Stimulated activated naive CD8-positive, alpha-beta T cell treated with anti-CD3 and anti-CD28 coated beads, Interleukin-15, Interleukin-2, amounts not matched to agents 100 U/mL and 50 U/mL, for 24 hours (primary cell): ENCODE data around the gene KAT2B.
A peak's percentile ranks its signal among the peaks of the same experiment; 100 is the strongest.

Experiments
- ATAC-seq: fragments of 150-1000 bp; cut with Tn5 transposase; one replicate; pipeline ENCODE4 v1.10.0; 2021
- DNase-seq: peaks from one replicate; pipeline ENCODE4 v3.0.0; 2021

KAT2B gene

GRCh38 chr3:20064796-20065564 is 24.7 kb downstream of the KAT2B start:
- no peak for DNase-seq
- ATAC-seq = no peak

DNA sequence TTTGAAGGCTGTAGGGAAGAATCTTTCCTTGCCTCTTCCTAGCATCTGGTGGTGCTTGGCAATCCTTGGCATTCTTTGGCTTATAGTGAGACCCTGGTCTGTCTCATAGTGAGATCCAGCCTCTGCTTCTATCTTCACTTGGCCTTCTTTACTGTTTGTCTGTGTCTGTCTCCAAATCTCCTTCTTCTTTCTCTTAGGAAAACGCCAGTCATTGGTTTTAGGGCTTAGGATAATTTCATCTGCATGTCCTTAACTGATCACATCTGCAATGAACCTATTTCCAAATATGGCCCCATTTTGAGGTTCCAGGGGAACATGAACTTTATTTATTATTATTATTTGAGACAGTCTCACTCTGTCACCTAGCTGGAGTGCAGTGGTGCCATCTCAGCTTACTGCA is 25.8 kb downstream of the KAT2B start:
- DNase-seq = no peak
- no peak for ATAC-seq

- no peak for ATAC-seq
- no peak for DNase-seq
Measured at GRCh38 chr3:20066850-20067617, 26.8 kb downstream of the KAT2B start.

DNA sequence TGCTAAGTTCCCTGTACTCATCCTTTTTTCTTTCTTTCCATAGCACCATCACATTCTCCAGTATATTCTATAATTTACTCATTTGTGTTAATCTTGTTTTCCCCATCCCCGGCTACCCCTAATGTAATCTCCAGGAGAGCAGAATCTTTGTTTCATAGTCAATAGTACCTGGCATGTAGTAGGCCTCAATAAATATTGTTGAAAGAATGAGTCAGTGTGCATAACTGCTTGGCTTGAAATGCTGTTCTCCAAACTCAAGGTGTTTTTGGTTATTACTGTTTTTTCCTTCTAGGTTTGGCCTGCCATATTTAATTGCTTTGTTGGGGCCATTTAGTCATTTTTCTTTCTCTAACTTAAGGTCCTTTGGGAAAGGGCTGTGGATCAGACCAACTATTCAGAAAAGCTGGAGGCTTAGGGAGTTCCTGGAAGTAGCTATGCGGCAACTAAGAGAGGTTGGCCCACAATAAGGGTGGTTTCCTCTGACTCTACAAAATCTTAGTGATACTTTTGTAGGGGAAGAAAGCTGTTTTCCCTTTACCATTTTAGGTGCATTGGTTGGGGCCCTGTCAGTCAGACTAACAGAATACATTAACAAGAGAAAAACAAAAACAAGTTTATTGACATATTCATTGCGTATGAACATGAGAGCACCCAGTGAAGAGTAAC is 28.4 kb downstream of the KAT2B start:
- DNase-seq = no peak
- ATAC-seq = no peak

- ATAC-seq (no peak), DNase-seq (no peak)
Measured at GRCh38 chr3:20069178-20069532, 28.9 kb downstream of the KAT2B start.

- DNase-seq (no peak), ATAC-seq (no peak)
Measured at GRCh38 chr3:20071175-20071574, 30.9 kb downstream of the KAT2B start.

DNA sequence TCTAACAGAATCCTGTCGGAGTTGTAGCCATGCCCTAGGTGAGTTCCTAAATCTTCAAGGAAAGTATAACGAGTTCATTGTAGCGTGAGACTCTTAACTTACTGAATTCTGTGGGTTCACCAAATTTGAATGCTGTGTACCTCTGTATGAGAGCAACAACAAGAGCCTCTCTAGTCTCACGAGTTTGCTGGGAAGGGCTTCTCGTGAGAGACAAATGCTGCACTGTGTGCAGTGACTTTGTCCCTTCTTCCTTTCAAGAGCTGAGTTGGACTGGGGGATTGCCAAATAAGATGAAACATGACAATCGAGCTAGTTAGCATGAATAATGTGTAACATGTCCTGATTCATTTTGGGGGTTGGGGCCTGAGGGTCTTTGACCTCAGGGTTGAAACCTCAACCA is 32.2 kb downstream of the KAT2B start:
- no peak for ATAC-seq
- DNase-seq = no peak

DNA sequence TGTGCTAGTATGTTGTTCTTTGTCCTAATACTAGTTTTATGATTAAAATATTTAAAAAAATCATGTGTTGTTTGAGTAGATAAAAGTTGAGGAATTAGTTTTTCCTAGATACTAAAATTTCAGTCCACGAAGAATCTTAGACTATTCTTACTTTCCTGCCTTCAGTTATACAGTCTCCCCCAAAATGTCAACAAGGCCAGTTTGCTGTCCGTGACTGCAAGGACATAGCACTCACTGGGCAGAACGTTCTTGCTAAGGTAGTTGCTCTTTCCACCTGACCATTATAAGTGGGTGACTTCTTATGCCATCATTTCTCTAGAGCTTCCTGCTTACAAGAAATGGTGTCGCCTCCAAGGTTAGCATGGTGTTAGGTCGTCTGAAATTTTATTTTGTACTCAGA is 32.8 kb downstream of the KAT2B start:
- ATAC-seq (no peak), DNase-seq (no peak)

DNA sequence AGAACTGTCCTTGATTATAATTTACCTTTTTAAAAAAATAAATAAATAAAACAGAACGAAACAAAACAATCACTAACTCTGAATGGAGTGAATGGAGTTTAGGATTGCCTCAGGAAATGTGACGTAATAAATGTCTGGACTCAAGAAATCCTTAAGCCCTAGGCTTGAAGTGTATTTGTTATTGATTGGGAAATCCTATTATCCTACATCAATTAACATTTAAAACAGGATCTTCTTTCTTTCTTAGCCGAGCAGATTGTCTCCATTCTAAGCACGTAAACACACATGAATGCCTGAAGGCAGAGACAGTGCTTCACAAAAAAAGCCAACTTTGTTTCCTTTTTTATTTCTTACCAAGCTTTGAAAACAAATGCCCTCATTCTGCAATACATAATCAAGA is 33.4 kb downstream of the KAT2B start:
- DNase-seq = no peak
- ATAC-seq = no peak

DNA sequence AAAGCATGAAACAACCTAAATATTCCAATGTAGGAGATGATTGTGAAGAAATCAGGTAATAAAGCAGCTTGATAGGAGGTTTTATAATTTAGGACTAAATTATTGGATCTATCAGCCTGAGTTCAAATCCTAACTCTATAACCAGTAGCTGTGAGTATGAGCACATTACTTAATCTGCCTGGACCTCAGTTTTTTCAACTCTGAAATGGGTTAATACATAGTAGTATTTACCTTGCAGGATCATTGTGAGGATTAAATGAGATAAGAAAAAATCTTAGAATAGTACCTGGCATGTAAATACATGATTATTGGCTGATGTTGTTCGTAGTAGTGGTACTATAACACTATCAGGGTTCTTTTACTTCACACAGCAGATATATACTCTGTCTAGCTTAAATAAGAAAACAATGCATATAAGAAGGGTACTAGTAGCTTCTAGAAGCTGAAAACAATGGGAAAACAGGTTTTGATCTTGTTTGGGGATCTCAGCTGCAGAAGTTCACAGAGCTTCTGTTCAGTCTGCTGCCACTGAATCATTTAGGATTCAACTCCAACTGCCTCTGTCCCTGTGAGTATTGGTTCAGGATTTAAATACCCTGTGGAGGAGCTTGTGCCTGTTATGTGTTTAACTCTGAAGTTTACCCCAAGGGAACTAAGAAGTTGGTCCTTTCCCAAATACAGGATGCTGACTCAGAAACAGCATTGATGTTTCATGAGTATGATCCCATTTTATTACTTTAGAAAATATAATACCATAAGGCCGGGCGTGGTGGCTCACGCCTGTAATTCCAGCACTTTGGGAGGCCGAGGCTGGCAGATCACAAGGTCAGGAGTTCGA is 34.2 kb downstream of the KAT2B start:
- DNase-seq (no peak), ATAC-seq (no peak)

DNA sequence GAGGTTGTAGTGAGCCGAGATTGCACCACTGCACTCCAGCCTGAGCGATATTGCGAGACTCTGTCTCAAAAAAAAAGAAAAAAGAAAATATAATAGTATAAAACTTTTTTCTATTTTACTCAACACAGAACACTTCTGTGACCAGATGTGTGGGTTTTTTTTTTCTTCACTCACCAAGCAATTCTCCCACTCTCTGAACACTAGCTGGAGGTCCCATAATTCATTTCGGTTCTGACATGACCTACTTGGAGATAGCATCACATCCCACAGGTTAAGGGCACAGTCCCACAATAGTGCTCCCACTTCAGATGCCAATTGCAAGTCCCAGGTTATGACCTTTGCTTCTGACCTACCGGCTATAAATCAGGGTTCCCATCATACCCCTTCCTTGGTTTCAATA is 35.0 kb downstream of the KAT2B start:
- ATAC-seq (no peak), DNase-seq (no peak)

DNA sequence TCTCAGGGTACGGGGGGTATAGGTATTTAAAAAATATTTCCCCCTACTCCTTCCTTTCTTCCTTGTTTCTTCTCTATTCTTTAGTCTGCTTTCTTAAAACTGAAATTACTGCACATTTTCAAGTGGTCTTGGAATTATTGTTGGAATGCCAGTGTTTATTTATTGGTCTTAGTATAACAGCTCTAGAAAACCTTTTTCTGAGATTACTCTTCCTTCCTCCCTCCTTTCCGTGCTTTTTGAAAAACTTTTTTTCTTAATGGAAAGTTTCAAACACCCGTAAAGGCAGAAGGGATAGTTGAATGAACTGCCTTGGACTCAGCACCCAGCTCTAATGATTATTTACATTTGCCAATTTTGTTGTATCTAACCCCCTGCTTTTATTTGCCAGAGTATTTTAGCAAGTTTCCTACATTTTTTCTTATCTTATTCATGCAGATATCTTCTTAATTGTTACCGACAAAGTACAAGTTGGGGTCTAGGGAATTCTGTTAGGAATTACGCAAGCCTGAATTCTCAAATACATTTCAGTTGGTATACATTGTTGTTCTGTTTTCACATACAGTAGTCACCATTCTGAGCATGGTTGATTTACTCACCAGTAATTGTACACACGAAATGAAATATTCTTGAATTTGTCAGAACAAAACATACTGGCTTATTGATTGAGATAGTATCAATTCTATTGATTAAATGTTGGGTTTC is 36.2 kb downstream of the KAT2B start:
- DNase-seq (no peak), ATAC-seq (no peak)

DNA sequence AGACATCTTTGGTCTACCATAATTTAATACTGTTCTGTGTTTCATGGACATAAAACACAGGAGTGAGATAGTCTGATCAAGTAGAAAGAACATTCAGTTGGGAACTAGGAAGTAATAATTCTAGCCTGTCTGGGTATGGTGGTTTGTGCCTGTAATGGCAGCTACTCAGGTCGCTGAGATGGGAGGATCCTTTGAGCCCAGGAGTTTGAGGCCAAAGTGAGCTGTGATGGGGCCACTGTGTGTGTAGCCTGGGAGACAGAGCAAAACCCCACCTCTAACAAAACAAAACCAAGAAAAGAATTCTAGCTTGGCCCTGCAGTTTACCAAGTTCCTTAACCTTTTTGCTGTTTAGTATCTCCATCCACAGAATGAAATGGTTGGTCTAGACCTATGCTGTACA is 36.8 kb downstream of the KAT2B start:
- ATAC-seq (no peak), DNase-seq (no peak)

- no peak for ATAC-seq
- no peak for DNase-seq
Measured at GRCh38 chr3:20078194-20078714, 38.0 kb downstream of the KAT2B start.

- DNase-seq (no peak), ATAC-seq (no peak)
Measured at GRCh38 chr3:20079621-20080020, 39.4 kb downstream of the KAT2B start.

- peak; percentile 82 for ATAC-seq
- DNase-seq = peak; percentile 25
Measured at GRCh38 chr3:20080956-20081554, 40.8 kb downstream of the KAT2B start.

DNA sequence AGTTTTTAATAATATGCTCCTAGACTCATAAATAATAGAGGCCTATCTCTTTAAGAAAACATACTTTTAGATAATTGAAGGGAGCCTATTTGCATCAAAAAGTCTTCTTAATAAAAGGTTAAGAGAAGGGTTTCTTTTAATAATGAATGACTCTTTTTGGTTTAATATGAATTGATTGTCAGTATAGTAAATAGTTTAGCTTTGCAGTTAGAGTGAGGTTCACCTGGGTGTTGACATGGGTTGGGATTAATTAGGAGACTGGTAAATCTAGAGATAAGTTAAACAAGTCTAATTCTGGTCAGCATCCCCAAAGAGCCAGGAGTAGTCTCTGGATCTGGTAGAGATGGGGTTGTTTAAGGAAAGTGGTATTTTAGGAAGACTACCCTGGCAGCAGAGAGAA is 43.0 kb downstream of the KAT2B start:
- DNase-seq (no peak), ATAC-seq (no peak)

- no peak for DNase-seq
- no peak for ATAC-seq
Measured at GRCh38 chr3:20083953-20084352, 43.7 kb downstream of the KAT2B start.

DNA sequence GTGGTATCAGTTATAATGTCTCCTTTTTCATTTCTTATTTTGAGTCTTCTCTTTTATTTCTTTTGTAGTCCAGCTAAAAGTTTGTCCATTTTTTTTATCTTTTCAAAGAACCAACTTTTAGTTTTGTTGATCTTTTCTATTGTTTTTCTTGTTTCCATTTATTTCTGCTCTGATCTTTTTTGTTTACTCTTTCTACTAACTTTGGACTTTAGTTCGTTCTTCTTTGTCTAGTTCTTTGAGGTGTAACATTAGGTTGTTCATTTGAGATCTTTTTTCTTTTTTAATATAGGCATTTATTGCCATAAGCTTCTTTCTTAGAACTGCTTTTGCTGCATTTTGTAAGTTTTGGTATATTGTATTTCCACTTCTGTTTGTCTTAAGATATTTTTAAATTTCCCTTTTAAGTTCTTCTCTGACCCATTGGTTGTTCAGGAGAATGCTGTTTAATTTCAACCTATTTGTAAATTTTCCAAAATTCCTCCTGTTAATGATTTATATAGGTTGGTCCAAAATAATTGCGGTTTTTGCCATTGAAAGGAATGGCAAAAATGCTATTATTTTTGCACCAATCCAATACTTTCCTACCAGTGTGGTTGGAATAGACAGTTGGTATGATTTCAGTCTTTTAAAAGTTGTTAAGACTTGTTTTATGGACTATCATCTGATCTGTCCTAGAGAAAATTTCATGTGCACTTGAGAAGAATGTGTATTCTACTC is 51.2 kb downstream of the KAT2B start:
- ATAC-seq (no peak), DNase-seq (no peak)

- DNase-seq (no peak), ATAC-seq (no peak)
Measured at GRCh38 chr3:20095470-20095869, 55.2 kb downstream of the KAT2B start.
